Measurements from ENCODE around the gene MAP1A. TPM values are rescaled to one million over a fixed set of nuclear protein-coding genes. Genes with fewer than 3 reads are reported as not detected.

The MAP1A gene
- total RNA-seq, 2 donors from 2014 or later = 0.66 to 1.1 TPM

GRCh38 chr15:43516801-43517353, 531 bp upstream of the MAP1A start:
- Mint-ChIP-seq H3K27me3 (ENCODE audit: insufficient read depth) (peaks cover 97% of the 10 kb centered on the region), H3K4me1 (peaks cover 21% of the 10 kb centered on the region), H3K4me3 (peak overlapping the region; percentile 60), H3K27ac (no peak overlapping the region), H3K9me3 (no peaks in the 10 kb centered on the region), H3K36me3 (ENCODE audit: low read depth) (no peaks in the 10 kb centered on the region)
- Histone ChIP-seq H3K4me1 (ENCODE audit: control insufficient read depth, insufficient read depth, low read length) (peaks cover 5% of the 10 kb centered on the region), H3K27me3 (ENCODE audit: control insufficient read depth, insufficient read depth, low read length, poor library complexity, severe bottlenecking) (peaks cover 92% of the 10 kb centered on the region), H3K36me3 (ENCODE audit: control insufficient read depth, insufficient read depth, low read length) (no peaks in the 10 kb centered on the region), H3K9me3 (ENCODE audit: control insufficient read depth, low read length) (no peaks in the 10 kb centered on the region), H3K9ac (ENCODE audit: extremely low read depth, low read length, poor library complexity, severe bottlenecking) (no peak overlapping the region), H3K4me3 (ENCODE audit: low read length) (no peak overlapping the region), H3K27ac (ENCODE audit: low read depth, low read length) (peak overlapping the region; percentile 89)
- WGBS, 2 experiments (ENCODE audit: insufficient coverage in 1 of 2, insufficient read length in 1 of 2) = 59 to 71% methylated on average over 1 to 4 of the region's 4 CpGs
- no peak for DNase-seq
- TF ChIP-seq CTCF (conservative IDR thresholded peaks at IDR 0.05) = no peak

GRCh38 chr15:43518197-43518761, 871 bp downstream of the MAP1A start:
- no peak overlapping the region for H3K27ac Mint-ChIP-seq
- peak; percentile 80 for DNase-seq
- H3K27me3 ChIP-seq (ENCODE audit: control insufficient read depth, insufficient read depth, low read length, poor library complexity, severe bottlenecking) = peaks cover 92% of the 10 kb centered on the region
- H3K36me3 Mint-ChIP-seq (ENCODE audit: low read depth) = no peaks in the 10 kb centered on the region
- H3K4me3 ChIP-seq (ENCODE audit: low read length) = peak overlapping the region; percentile 78
- H3K27ac ChIP-seq (ENCODE audit: low read depth, low read length) = peak overlapping the region; percentile 65
- H3K9ac ChIP-seq (ENCODE audit: extremely low read depth, low read length, poor library complexity, severe bottlenecking) = no peak overlapping the region
- H3K4me3 Mint-ChIP-seq = peak overlapping the region; percentile 60
- no peaks in the 10 kb centered on the region for H3K9me3 Mint-ChIP-seq
- no peaks in the 10 kb centered on the region for H3K9me3 ChIP-seq (ENCODE audit: control insufficient read depth, low read length)
- TF ChIP-seq CTCF (conservative IDR thresholded peaks at IDR 0.05) = no peak
- WGBS, 2 experiments (ENCODE audit: insufficient coverage in 1 of 2, insufficient read length in 1 of 2) = 4% methylated on average over 15 of the region's 18 CpGs; no CpG with 5 or more reads in 1 of the 2 experiments
- peaks cover 97% of the 10 kb centered on the region for H3K27me3 Mint-ChIP-seq (ENCODE audit: insufficient read depth)
- no peaks in the 10 kb centered on the region for H3K36me3 ChIP-seq (ENCODE audit: control insufficient read depth, insufficient read depth, low read length)
- peaks cover 5% of the 10 kb centered on the region for H3K4me1 ChIP-seq (ENCODE audit: control insufficient read depth, insufficient read depth, low read length)
- peaks cover 20% of the 10 kb centered on the region for H3K4me1 Mint-ChIP-seq

GRCh38 chr15:43519196-43519595, 1.8 kb downstream of the MAP1A start:
- Histone ChIP-seq H3K27me3 (ENCODE audit: control insufficient read depth, insufficient read depth, low read length, poor library complexity, severe bottlenecking) (peaks cover 92% of the 10 kb centered on the region), H3K9me3 (ENCODE audit: control insufficient read depth, low read length) (no peaks in the 10 kb centered on the region), H3K27ac (ENCODE audit: low read depth, low read length) (no peak overlapping the region), H3K4me1 (ENCODE audit: control insufficient read depth, insufficient read depth, low read length) (peaks cover 5% of the 10 kb centered on the region), H3K9ac (ENCODE audit: extremely low read depth, low read length, poor library complexity, severe bottlenecking) (no peak overlapping the region), H3K4me3 (ENCODE audit: low read length) (no peak overlapping the region), H3K36me3 (ENCODE audit: control insufficient read depth, insufficient read depth, low read length) (no peaks in the 10 kb centered on the region)
- DNase-seq = no peak
- no peak for TF ChIP-seq CTCF (conservative IDR thresholded peaks at IDR 0.05)
- peaks cover 20% of the 10 kb centered on the region for H3K4me1 Mint-ChIP-seq
- peaks cover 97% of the 10 kb centered on the region for H3K27me3 Mint-ChIP-seq (ENCODE audit: insufficient read depth)
- no peak overlapping the region for H3K4me3 Mint-ChIP-seq
- H3K9me3 Mint-ChIP-seq = no peaks in the 10 kb centered on the region
- H3K36me3 Mint-ChIP-seq (ENCODE audit: low read depth) = no peaks in the 10 kb centered on the region
- 75 to 83% methylated on average over 2 of the region's 2 CpGs for WGBS, 2 experiments (ENCODE audit: insufficient coverage in 1 of 2, insufficient read length in 1 of 2)
- no peak overlapping the region for H3K27ac Mint-ChIP-seq

Measured in endodermal cell (in vitro differentiated cells).